Uterus (tissue), 4 donors: ENCODE data around the gene TXNRD3. TPM values are rescaled to one million over a fixed set of nuclear protein-coding genes. Genes with fewer than 3 reads are reported as not detected.
A peak's percentile ranks its signal among the peaks of the same experiment; 100 is the strongest.

Source experiments
- DNase-seq, 2 donors: peaks; one replicate each; pipeline ENCODE4 v3.0.0-alpha.2; 2019 to 2020
- H3K27ac ChIP-seq, 2 donors: fragments of 200-600 bp; sonication (generic); 1 replicate in 1 of 2; 2 replicates in 1 of 2; pipeline ENCODE4 v1.5.1; 2016 to 2018
- H3K27me3 ChIP-seq, 2 donors: fragments of 200-600 bp; sonication (generic); one replicate each; pipeline ENCODE4 v1.5.1; 2018 to 2019; ENCODE audit warnings: control low read depth in 1 of 2
- H3K36me3 ChIP-seq, 2 donors: fragments of 200-600 bp; sonication (generic); one replicate each; pipeline ENCODE4 v1.5.1; 2019; ENCODE audit warnings: control low read depth in 1 of 2
- H3K4me1 ChIP-seq, 2 donors: fragments of 200-600 bp; sonication (generic); one replicate each; pipeline ENCODE4 v1.5.1; 2018 to 2019; ENCODE audit warnings: control low read depth in 1 of 2
- H3K4me3 ChIP-seq, 2 donors: fragments of 200-600 bp; sonication (generic); 1 replicate in 1 of 2; 2 replicates in 1 of 2; pipeline ENCODE4 v1.5.1; 2018 to 2019; ENCODE audit warnings: mild to moderate bottlenecking in 1 of 2
- H3K9me3 ChIP-seq, 2 donors: fragments of 200-600 bp; sonication (generic); one replicate each; pipeline ENCODE4 v1.5.1; 2019; ENCODE audit warnings: control low read depth in 1 of 2
- POLR2A ChIP-seq, 2 donors: fragments of 450-650 bp; IDR thresholded peaks; one replicate each; pipeline ENCODE4 v1.6.1; 2016; ENCODE audit warnings: antibody characterized with exemption in 2 of 2, mild to moderate bottlenecking in 1 of 2, moderate library complexity in 1 of 2
- intact Hi-C: fragments of 100-400 bp; cut with DNase I; formaldehyde crosslinking; loops from one replicate; pipeline ENCODE4 v1.15.1; 2023; ENCODE audit warnings: low total_unique reads
- small RNA-seq: library from RNA; depleted of rRNA; stranded (forward); fragments of <200 nt; gene quantifications from one replicate; pipeline ENCODE3, GENCODE V24; 2016
- total RNA-seq, 4 donors: library from RNA; depleted of rRNA in 3 of 4; stranded (reverse); fragments of >200 nt in 3 of 4; gene quantifications; one replicate each; pipeline versions ENCODE4 v1.1.0 to v1.2.4, GENCODE V29; 2014 to 2023
- TF ChIP-seq, protein P1 (sequence below), 4 experiments: fragments of 200-600 bp in 2 of 4; fragments of 450-650 bp in 2 of 4; sonication (generic) in 2 of 4; IDR thresholded peaks; one replicate each; pipeline ENCODE4 v1.5.1; 2016 to 2019; ENCODE audit warnings: antibody characterized with exemption in 4 of 4, mild to moderate bottlenecking in 2 of 4, moderate library complexity in 1 of 4
- donor health status: DM: yes; HTN: yes; CAD: no.

TXNRD3 gene
- total RNA-seq, 4 donors from 2014 or later: 13.8 to 31.2 (median 17.8) TPM

DNA sequence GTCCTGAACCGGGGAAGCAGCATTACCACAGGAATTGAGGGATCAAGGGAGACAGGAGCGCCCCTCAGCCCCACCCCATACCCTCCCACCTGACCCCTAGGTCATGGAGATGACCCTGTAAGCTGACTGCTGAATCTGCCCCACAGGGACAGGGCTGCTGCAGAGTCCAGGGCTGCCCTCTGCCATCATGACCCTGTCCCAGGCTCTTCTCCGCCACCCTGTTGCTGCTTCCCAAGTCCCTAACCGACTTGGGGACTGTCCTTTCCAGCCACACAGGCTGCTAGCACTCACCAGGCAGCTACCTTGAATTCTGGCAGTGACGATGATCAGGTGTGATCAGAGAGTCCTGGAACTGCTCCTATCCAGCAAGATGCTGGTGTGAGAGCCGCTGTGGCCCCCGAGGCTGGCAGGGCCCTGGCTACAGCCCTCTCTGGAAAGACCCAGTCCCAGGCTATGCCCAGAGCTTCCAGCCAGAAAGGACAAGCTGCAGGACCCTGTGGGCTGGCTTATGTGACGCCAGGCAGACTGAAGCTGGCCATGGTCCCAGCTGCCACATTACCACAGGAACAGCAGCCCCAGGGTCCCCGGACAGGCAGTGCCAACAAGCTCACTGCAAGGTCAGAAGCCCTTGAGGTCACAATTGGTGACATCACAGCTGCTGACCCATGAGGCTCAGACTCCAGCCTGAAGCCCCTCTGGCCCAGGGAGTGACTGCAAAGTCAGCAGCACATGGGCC lies 96.4 kb downstream of the TXNRD3 start, which contains the start of gene C3orf22:
TSS of gene C3orf22 (minus strand) at position 597 of the 736 bp plus-strand sequence. CDS start 5,542 bp downstream, outside the sequence.
- Histone ChIP-seq H3K27me3 (no peaks in the 10 kb centered on the region), H3K4me3 (no peak within 1 kb of the TSS), H3K4me1 (no peaks in the 10 kb centered on the region), H3K36me3 (no peaks in the 10 kb centered on the region), H3K9me3 (no peaks in the 10 kb centered on the region), H3K27ac (no peak within 1 kb of the TSS)
- TF ChIP-seq POLR2A (IDR thresholded peaks at IDR 0.05): no peak
- TF ChIP-seq, protein P1, sequence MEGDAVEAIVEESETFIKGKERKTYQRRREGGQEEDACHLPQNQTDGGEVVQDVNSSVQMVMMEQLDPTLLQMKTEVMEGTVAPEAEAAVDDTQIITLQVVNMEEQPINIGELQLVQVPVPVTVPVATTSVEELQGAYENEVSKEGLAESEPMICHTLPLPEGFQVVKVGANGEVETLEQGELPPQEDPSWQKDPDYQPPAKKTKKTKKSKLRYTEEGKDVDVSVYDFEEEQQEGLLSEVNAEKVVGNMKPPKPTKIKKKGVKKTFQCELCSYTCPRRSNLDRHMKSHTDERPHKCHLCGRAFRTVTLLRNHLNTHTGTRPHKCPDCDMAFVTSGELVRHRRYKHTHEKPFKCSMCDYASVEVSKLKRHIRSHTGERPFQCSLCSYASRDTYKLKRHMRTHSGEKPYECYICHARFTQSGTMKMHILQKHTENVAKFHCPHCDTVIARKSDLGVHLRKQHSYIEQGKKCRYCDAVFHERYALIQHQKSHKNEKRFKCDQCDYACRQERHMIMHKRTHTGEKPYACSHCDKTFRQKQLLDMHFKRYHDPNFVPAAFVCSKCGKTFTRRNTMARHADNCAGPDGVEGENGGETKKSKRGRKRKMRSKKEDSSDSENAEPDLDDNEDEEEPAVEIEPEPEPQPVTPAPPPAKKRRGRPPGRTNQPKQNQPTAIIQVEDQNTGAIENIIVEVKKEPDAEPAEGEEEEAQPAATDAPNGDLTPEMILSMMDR (IDR thresholded peaks at IDR 0.05): no peak
- peak; percentile 5 to 7 for DNase-seq
- intact Hi-C loops: no loop called here

DNA sequence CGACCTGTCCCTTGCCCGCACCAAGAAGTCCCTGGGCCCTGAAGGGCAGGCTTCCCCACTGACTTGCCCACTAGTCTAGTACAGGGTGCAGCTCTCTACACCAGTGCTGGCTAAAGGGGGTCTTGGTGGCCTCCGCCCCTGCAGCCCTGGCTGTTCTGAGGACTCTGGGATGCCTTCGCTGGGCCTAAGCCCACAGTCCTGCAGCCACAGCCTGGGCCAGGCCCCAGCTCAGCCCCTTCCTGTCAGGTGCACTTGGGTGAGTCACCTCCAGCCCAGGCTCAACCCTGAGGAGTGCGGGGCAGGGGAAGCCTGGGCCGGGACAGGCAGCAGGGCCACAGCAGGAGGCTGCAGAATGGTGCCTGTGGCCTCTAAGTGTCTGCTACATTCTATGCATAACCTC lies 97.2 kb downstream of the TXNRD3 start:
- no peak overlapping the region for H3K27ac ChIP-seq
- TF ChIP-seq, protein P1 (IDR thresholded peaks at IDR 0.05): no peak
- no peak for TF ChIP-seq POLR2A (IDR thresholded peaks at IDR 0.05)
- H3K4me1 ChIP-seq: no peaks in the 10 kb centered on the region
- no peaks in the 10 kb centered on the region for H3K27me3 ChIP-seq
- intact Hi-C loops: no loop called here
- peak in 1 of 2 donors; percentile 5 for DNase-seq
- no peak overlapping the region for H3K4me3 ChIP-seq
- no peaks in the 10 kb centered on the region for H3K36me3 ChIP-seq
- H3K9me3 ChIP-seq: no peaks in the 10 kb centered on the region

DNA sequence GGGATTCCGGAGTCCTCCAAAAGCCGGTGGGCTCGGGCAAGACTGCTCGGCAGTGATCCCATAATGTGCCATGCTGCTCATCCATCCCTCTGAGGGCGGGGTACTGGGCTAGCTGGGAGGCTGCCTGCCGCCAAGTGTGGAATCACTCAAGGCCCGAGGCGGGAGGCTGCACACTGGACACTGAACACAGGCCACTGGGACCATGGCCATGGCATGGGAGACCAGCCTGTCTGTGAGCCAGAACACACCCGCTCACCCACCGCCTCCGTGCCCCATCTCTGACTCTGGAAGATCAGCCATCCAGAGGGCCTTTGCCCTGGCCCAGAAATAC lies 97.5 kb downstream of the TXNRD3 start:
- TF ChIP-seq, protein P1 (IDR thresholded peaks at IDR 0.05): no peak
- TF ChIP-seq POLR2A (IDR thresholded peaks at IDR 0.05): no peak
- DNase-seq: peak; percentile 5 to 8

More for the DNA sequence above, 97.5 kb downstream of the TXNRD3 start:
- no peaks in the 10 kb centered on the region for H3K27me3 ChIP-seq
- no peak overlapping the region for H3K4me3 ChIP-seq
- H3K4me1 ChIP-seq: no peaks in the 10 kb centered on the region
- no peaks in the 10 kb centered on the region for H3K9me3 ChIP-seq
- H3K27ac ChIP-seq: no peak overlapping the region
- no peaks in the 10 kb centered on the region for H3K36me3 ChIP-seq
- intact Hi-C loops: no loop called here

Small RNAs within 50 kb of the gene (small RNA-seq; reads per million reads assigned to genes)
- not detected for gene RNA5SP138

Other genes starting within 250 kb of the TXNRD3 start
- 10 to 100 TPM; 18.5 to 57.9 (median 33.5) TPM for gene ZXDC, start 179.2 kb downstream of the TXNRD3 start, total RNA-seq
- gene UROC1, start 137.4 kb downstream of the TXNRD3 start, total RNA-seq: under 1 TPM in 1 of 4 donors, not detected in 3; 0.07 TPM
- under 1 TPM in 2 of 4 donors, not detected in 2; 0.24 to 0.62 TPM for gene CHST13, start 131.0 kb downstream of the TXNRD3 start, total RNA-seq
- not detected for gene C3orf22, start 96.2 kb downstream of the TXNRD3 start, total RNA-seq
- gene CHCHD6, start 49.1 kb upstream of the TXNRD3 start, total RNA-seq: 10 to 100 TPM in 2 of 4 donors, 1 to 10 TPM in 1, not detected in 1; 6.4 to 14.2 (median 10.3) TPM